Cerebellar cortex (tissue), 1 donor: Measurements from ENCODE around the gene ALX3.
"Not testable (repeated sequence)": the region's sequence is repeated elsewhere in the genome, so short reads cannot be mapped to it uniquely, and the experiment has no call there.

Experiments used
- DNase-seq: peaks from one replicate; pipeline ENCODE4 v3.0.0-alpha.2; 2015; ENCODE audit warnings: low spot score

Gene ALX3

GRCh38 chr1:110047463-110047862, 23.0 kb downstream of the ALX3 start:
- no peak for DNase-seq

GRCh38 chr1:110043016-110043415, 27.5 kb downstream of the ALX3 start:
- no peak for DNase-seq

- DNase-seq = no peak
Measured at GRCh38 chr1:110040548-110040947, 29.9 kb downstream of the ALX3 start.

- no peak for DNase-seq
Measured at GRCh38 chr1:110039641-110040040, 30.8 kb downstream of the ALX3 start.

GRCh38 chr1:110038271-110038670, 32.2 kb downstream of the ALX3 start:
- DNase-seq = peak; percentile 56

GRCh38 chr1:110035236-110035752, 35.2 kb downstream of the ALX3 start:
- peak; percentile 38 for DNase-seq

GRCh38 chr1:110034451-110035235, 35.8 kb downstream of the ALX3 start, which contains the start of gene STRIP1:
STRIP1 (plus strand) TSS chr1:110034624; CDS start chr1:110034638, 14 bp downstream.
- DNase-seq = peak; percentile 97

- DNase-seq = no peak
Measured at GRCh38 chr1:110034040-110034450, 36.4 kb downstream of the ALX3 start.

GRCh38 chr1:110033421-110033820, 37.1 kb downstream of the ALX3 start:
- DNase-seq = no peak

GRCh38 chr1:110032327-110032726, 38.1 kb downstream of the ALX3 start:
- no peak for DNase-seq

GRCh38 chr1:110030687-110031086, 39.8 kb downstream of the ALX3 start:
- DNase-seq = not testable (repeated sequence)

- no peak for DNase-seq
Measured at GRCh38 chr1:110024613-110025012, 45.9 kb downstream of the ALX3 start.

GRCh38 chr1:110021285-110021684, 49.2 kb downstream of the ALX3 start:
- DNase-seq = no peak

GRCh38 chr1:110019770-110020169, 50.7 kb downstream of the ALX3 start:
- DNase-seq = no peak

GRCh38 chr1:110018396-110018795, 52.1 kb downstream of the ALX3 start:
- no peak for DNase-seq

- no peak for DNase-seq
Measured at GRCh38 chr1:110017792-110018191, 52.7 kb downstream of the ALX3 start.

- DNase-seq = no peak
Measured at GRCh38 chr1:110012100-110012780, 58.2 kb downstream of the ALX3 start.

- DNase-seq = peak; percentile 82
Measured at GRCh38 chr1:110011527-110012041, 58.9 kb downstream of the ALX3 start.
